Peyer's patch (tissue), 4 donors: ENCODE measurements around the gene AGMO. TPM values are rescaled to one million over a fixed set of nuclear protein-coding genes. Genes with fewer than 3 reads are reported as not detected.

Experiments used
- DNase-seq, 3 donors: peaks; one replicate each; pipeline ENCODE4 v3.0.0-alpha.2; 2017 to 2019
- H3K27ac ChIP-seq, 4 donors: fragments of 200-600 bp; sonication (generic); one replicate each; pipeline ENCODE4 v1.5.1; 2016 to 2019
- H3K27me3 ChIP-seq, 2 donors: fragments of 200-600 bp; sonication (generic); one replicate each; pipeline ENCODE4 v1.5.1; 2019
- H3K36me3 ChIP-seq, 3 donors: fragments of 200-600 bp; sonication (generic); one replicate each; pipeline ENCODE4 v1.5.1; 2016 to 2019
- H3K4me1 ChIP-seq, 4 donors: fragments of 200-600 bp; sonication (generic); one replicate each; pipeline ENCODE4 v1.5.1; 2016 to 2019
- H3K4me3 ChIP-seq, 4 donors: fragments of 200-600 bp; sonication (generic); 1 replicate in 3 of 4; 2 replicates in 1 of 4; pipeline ENCODE4 v1.5.1; 2016 to 2019; ENCODE audit warnings: mild to moderate bottlenecking in 1 of 4
- H3K9me3 ChIP-seq, 4 donors: fragments of 200-600 bp; sonication (generic); one replicate each; pipeline ENCODE4 v1.5.1; 2016 to 2019; ENCODE audit warnings: mild to moderate bottlenecking in 1 of 4
- CTCF ChIP-seq, 6 experiments: fragments of 450-650 bp in 4 of 6; fragments of 200-600 bp in 2 of 6; sonication (generic) in 1 of 6; IDR thresholded peaks; one replicate each; pipeline ENCODE4 v1.5.1; 2017 to 2019; ENCODE audit warnings: antibody characterized with exemption in 6 of 6, mild to moderate bottlenecking in 3 of 6, moderate library complexity in 1 of 6
- POLR2A ChIP-seq, 2 donors: fragments of 450-650 bp; IDR thresholded peaks; one replicate each; pipeline ENCODE4 v1.5.1; 2017; ENCODE audit warnings: antibody characterized with exemption in 2 of 2, mild to moderate bottlenecking in 2 of 2, moderate library complexity in 2 of 2
- total RNA-seq, 4 donors: library from RNA; depleted of rRNA; stranded (reverse); fragments of >200 nt; gene quantifications; one replicate each; pipeline ENCODE4 v1.1.0, GENCODE V29; 2016

The AGMO gene
- total RNA-seq, 4 donors from 2014 or later: 0.83 to 25.7 (median 15.8) TPM

GRCh38 chr7:15178065-15178464, 383.8 kb downstream of the AGMO start:
- H3K27me3 ChIP-seq: no peaks in the 10 kb centered on the region
- DNase-seq: no peak
- no peak for TF ChIP-seq POLR2A (IDR thresholded peaks at IDR 0.05)
- no peak for TF ChIP-seq CTCF (IDR thresholded peaks at IDR 0.05)

GRCh38 chr7:15176089-15176488, 385.7 kb downstream of the AGMO start:
- TF ChIP-seq POLR2A (IDR thresholded peaks at IDR 0.05): no peak
- no peak for TF ChIP-seq CTCF (IDR thresholded peaks at IDR 0.05)
- Histone ChIP-seq H3K4me1 (no peaks in the 10 kb centered on the region), H3K27ac (no peak overlapping the region), H3K9me3 (no peaks in the 10 kb centered on the region), H3K36me3 (no peaks in the 10 kb centered on the region), H3K27me3 (no peaks in the 10 kb centered on the region), H3K4me3 (no peak overlapping the region)
- DNase-seq: no peak

More at GRCh38 chr7:15178065-15178464, 383.8 kb downstream of the AGMO start:
- Histone ChIP-seq H3K4me1 (no peaks in the 10 kb centered on the region), H3K36me3 (no peaks in the 10 kb centered on the region), H3K9me3 (no peaks in the 10 kb centered on the region), H3K27ac (no peak overlapping the region), H3K4me3 (no peak overlapping the region)

GRCh38 chr7:15175152-15175551, 386.7 kb downstream of the AGMO start:
- Histone ChIP-seq H3K36me3 (no peaks in the 10 kb centered on the region), H3K27me3 (no peaks in the 10 kb centered on the region), H3K9me3 (no peaks in the 10 kb centered on the region), H3K4me1 (no peaks in the 10 kb centered on the region), H3K27ac (no peak overlapping the region), H3K4me3 (no peak overlapping the region)
- TF ChIP-seq CTCF (IDR thresholded peaks at IDR 0.05) (no peak), POLR2A (IDR thresholded peaks at IDR 0.05) (no peak)
- no peak for DNase-seq

- no peaks in the 10 kb centered on the region for H3K36me3 ChIP-seq
- TF ChIP-seq POLR2A (IDR thresholded peaks at IDR 0.05) (no peak), CTCF (IDR thresholded peaks at IDR 0.05) (no peak)
- H3K4me1 ChIP-seq: no peaks in the 10 kb centered on the region
- no peak overlapping the region for H3K27ac ChIP-seq
- H3K9me3 ChIP-seq: no peaks in the 10 kb centered on the region
- no peaks in the 10 kb centered on the region for H3K27me3 ChIP-seq
- DNase-seq: no peak
- H3K4me3 ChIP-seq: no peak overlapping the region
Measured at GRCh38 chr7:15174485-15174884, 387.3 kb downstream of the AGMO start.

- Histone ChIP-seq H3K4me3 (no peak overlapping the region), H3K9me3 (no peaks in the 10 kb centered on the region), H3K36me3 (no peaks in the 10 kb centered on the region), H3K27ac (no peak overlapping the region), H3K4me1 (no peaks in the 10 kb centered on the region), H3K27me3 (no peaks in the 10 kb centered on the region)
- no peak for DNase-seq
- TF ChIP-seq POLR2A (IDR thresholded peaks at IDR 0.05) (no peak), CTCF (IDR thresholded peaks at IDR 0.05) (no peak)
Measured at GRCh38 chr7:15168489-15168888, 393.3 kb downstream of the AGMO start.

- H3K27ac ChIP-seq: no peak overlapping the region
- H3K4me3 ChIP-seq: no peak overlapping the region
- TF ChIP-seq CTCF (IDR thresholded peaks at IDR 0.05) (no peak), POLR2A (IDR thresholded peaks at IDR 0.05) (no peak)
Measured at GRCh38 chr7:15167912-15168311, 393.9 kb downstream of the AGMO start.

More at GRCh38 chr7:15167912-15168311, 393.9 kb downstream of the AGMO start:
- Histone ChIP-seq H3K27me3 (no peaks in the 10 kb centered on the region), H3K36me3 (no peaks in the 10 kb centered on the region), H3K9me3 (no peaks in the 10 kb centered on the region), H3K4me1 (no peaks in the 10 kb centered on the region)
- no peak for DNase-seq
